Stimulated activated CD8-positive, alpha-beta memory T cell treated with anti-CD3 and anti-CD28 coated beads, Interleukin-7, amount 100 ng/mL, for 24 hours (primary cell): ENCODE data around the gene CNTNAP2.

Experiments
- DNase-seq: peaks from one replicate; pipeline ENCODE4 v3.0.0-alpha.2; 2020; ENCODE audit warnings: low read depth

CNTNAP2 gene

GRCh38 chr7:147968046-147968610 is 1851.5 kb downstream of the CNTNAP2 start:
- no peak for DNase-seq

GRCh38 chr7:147971606-147972110 is 1855.1 kb downstream of the CNTNAP2 start:
- DNase-seq: no peak

- no peak for DNase-seq
These were observed 1861.6 kb downstream of the CNTNAP2 start for GRCh38 chr7:147978201-147978600.

- no peak for DNase-seq
These were observed 1862.0 kb downstream of the CNTNAP2 start for GRCh38 chr7:147978651-147979050.

GRCh38 chr7:147980826-147981813 is 1864.5 kb downstream of the CNTNAP2 start:
- no peak for DNase-seq

- DNase-seq: no peak
These were observed 1865.7 kb downstream of the CNTNAP2 start for GRCh38 chr7:147982307-147982706.

GRCh38 chr7:147984265-147984664 is 1867.7 kb downstream of the CNTNAP2 start:
- no peak for DNase-seq

- DNase-seq: no peak
These were observed 1873.5 kb downstream of the CNTNAP2 start for GRCh38 chr7:147990079-147990478.

GRCh38 chr7:147990942-147991341 is 1874.3 kb downstream of the CNTNAP2 start:
- no peak for DNase-seq

- no peak for DNase-seq
These were observed 1876.1 kb downstream of the CNTNAP2 start for GRCh38 chr7:147992698-147993097.

- DNase-seq: no peak
These were observed 1881.0 kb downstream of the CNTNAP2 start for GRCh38 chr7:147997636-147998035.

GRCh38 chr7:147999962-148000361 is 1883.4 kb downstream of the CNTNAP2 start:
- DNase-seq: no peak

- no peak for DNase-seq
These were observed 1895.2 kb downstream of the CNTNAP2 start for GRCh38 chr7:148011753-148012152.

- no peak for DNase-seq
These were observed 1897.4 kb downstream of the CNTNAP2 start for GRCh38 chr7:148014001-148014400.

GRCh38 chr7:148014541-148014940 is 1897.9 kb downstream of the CNTNAP2 start:
- DNase-seq: no peak

GRCh38 chr7:148017126-148017525 is 1900.5 kb downstream of the CNTNAP2 start:
- DNase-seq: no peak

- no peak for DNase-seq
These were observed 1904.1 kb downstream of the CNTNAP2 start for GRCh38 chr7:148020679-148021078.

GRCh38 chr7:148021507-148022045 is 1905.0 kb downstream of the CNTNAP2 start:
- DNase-seq: no peak

GRCh38 chr7:148022832-148023231 is 1906.2 kb downstream of the CNTNAP2 start:
- no peak for DNase-seq

GRCh38 chr7:148026713-148027112 is 1910.1 kb downstream of the CNTNAP2 start:
- DNase-seq: no peak

GRCh38 chr7:148028165-148028564 is 1911.6 kb downstream of the CNTNAP2 start:
- no peak for DNase-seq

GRCh38 chr7:148031019-148031418 is 1914.4 kb downstream of the CNTNAP2 start:
- no peak for DNase-seq

- no peak for DNase-seq
These were observed 1915.2 kb downstream of the CNTNAP2 start for GRCh38 chr7:148031811-148032210.
